ENCODE data around the gene HTT. TPM values are rescaled to one million over a fixed set of nuclear protein-coding genes. Genes with fewer than 3 reads are reported as not detected.

Gene HTT
- total RNA-seq, 3 donors from 2014 or later = 50.5 to 59.3 (median 51.5) TPM

DNA sequence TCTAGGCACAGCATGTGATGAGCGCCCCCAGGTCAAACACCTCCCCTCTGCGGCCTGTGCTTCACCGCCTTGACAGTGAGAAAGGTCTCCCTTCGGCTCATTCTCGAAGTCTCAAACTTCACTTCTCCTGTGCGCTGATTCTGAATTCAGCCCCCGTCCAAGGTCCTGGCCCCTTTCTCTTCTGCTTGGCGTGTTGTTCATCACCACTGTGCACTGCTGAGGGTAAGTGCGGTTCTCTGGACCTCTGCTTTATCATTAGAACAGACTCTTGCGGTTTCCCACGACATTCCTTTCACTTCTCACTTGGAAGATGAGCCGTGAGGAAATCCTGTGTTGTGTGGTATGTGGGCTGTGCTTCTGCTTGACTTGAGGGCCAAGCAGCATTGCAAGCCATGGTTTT, 12.0 kb upstream of the HTT start:
- peaks cover 2% of the 10 kb centered on the region for H3K36me3 Mint-ChIP-seq (ENCODE audit: insufficient read depth)
- H3K27me3 Mint-ChIP-seq (ENCODE audit: low read depth) = peaks cover 2% of the 10 kb centered on the region
- ATAC-seq = no peak
- H3K9me3 Mint-ChIP-seq = peaks cover 5% of the 10 kb centered on the region
- H3K4me1 Mint-ChIP-seq (ENCODE audit: low read depth) = no peaks in the 10 kb centered on the region
- DNase-seq = no peak
- no peak overlapping the region for H3K4me3 Mint-ChIP-seq

DNA sequence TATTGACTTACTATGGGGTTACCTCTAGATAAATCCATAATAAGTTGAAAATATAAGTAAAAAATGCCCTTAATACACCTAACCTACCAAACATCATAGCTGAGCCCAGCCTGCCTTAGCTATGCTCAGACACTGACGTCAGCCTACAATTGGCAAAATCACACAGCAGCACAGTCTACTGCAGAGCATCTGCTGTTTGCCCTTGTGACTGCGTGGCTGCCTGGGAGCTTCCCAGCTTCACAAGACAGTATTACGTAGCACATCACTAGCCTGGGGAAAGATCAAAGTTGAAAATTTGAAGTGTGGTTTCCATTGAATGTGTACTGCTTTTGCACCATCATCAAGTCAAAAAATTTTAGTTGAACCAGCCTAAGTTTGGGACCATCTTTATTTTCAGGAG, 8.9 kb upstream of the HTT start:
- Mint-ChIP-seq H3K4me1 (ENCODE audit: low read depth) (no peaks in the 10 kb centered on the region), H3K36me3 (ENCODE audit: insufficient read depth) (peaks cover 2% of the 10 kb centered on the region), H3K27me3 (ENCODE audit: low read depth) (peaks cover 2% of the 10 kb centered on the region), H3K4me3 (no peak overlapping the region), H3K9me3 (peaks cover 5% of the 10 kb centered on the region)
- no peak for ATAC-seq
- no peak for DNase-seq

DNA sequence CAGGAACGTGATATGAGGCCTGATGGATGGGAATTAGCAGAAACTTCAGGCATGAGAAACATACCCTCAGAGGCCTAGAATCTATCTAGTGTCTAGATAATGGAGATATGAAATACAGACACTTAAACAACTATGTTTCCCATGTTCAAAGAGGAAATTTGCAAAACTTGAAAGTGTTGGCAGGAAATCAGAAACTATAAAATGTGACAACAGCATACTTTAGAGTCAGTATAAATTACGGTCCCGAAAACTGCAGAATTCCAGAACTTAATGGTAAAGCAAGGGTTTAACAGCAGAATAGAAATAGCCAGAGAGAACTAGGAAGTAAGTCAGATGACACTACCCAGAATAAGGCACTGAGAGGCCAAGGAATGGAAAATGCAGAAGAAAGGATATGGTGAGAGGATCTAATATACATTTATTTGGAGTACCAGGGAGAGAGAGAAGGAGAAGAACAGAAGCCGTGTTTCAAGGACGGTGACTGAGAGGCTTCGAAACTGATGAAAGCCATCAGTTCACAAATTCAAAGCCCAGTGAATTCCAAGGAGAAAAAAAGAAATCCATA, 7.6 kb upstream of the HTT start:
- no peaks in the 10 kb centered on the region for H3K27me3 Mint-ChIP-seq (ENCODE audit: low read depth)
- ATAC-seq (no peak), DNase-seq (no peak)
- H3K9me3 Mint-ChIP-seq = peaks cover 5% of the 10 kb centered on the region
- no peak overlapping the region for H3K4me3 Mint-ChIP-seq
- H3K36me3 Mint-ChIP-seq (ENCODE audit: insufficient read depth) = peaks cover 2% of the 10 kb centered on the region
- no peaks in the 10 kb centered on the region for H3K4me1 Mint-ChIP-seq (ENCODE audit: low read depth)

DNA sequence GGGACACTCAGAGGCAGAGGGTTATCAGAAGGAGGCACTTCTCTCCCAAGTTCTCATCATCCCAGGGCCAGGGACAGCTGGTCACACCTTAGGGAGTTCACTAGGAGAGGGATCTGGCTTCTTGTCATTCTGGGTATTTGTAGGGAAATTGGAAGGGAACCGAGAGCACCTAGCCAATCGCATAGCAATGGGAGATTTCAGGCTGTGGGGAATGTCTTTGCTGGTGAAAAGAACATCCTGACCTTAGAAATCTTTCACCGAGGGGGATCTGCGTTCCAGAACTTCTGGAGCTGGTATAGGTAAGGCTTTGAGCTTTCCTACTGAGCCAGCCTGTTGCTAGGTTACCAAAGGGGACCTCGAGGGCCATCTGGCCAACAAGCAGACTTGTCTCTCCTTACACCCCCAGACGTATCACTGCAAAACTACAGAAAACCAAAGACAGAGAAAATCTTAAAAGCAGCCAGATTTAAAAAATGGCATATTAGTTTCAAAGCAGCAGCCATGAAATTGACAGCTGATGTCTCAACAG, 6.9 kb upstream of the HTT start:
- H3K4me3 Mint-ChIP-seq = no peak overlapping the region
- ATAC-seq = no peak
- H3K9me3 Mint-ChIP-seq = peaks cover 5% of the 10 kb centered on the region
- no peaks in the 10 kb centered on the region for H3K27me3 Mint-ChIP-seq (ENCODE audit: low read depth)
- peaks cover 2% of the 10 kb centered on the region for H3K36me3 Mint-ChIP-seq (ENCODE audit: insufficient read depth)
- no peaks in the 10 kb centered on the region for H3K4me1 Mint-ChIP-seq (ENCODE audit: low read depth)
- no peak for DNase-seq

DNA sequence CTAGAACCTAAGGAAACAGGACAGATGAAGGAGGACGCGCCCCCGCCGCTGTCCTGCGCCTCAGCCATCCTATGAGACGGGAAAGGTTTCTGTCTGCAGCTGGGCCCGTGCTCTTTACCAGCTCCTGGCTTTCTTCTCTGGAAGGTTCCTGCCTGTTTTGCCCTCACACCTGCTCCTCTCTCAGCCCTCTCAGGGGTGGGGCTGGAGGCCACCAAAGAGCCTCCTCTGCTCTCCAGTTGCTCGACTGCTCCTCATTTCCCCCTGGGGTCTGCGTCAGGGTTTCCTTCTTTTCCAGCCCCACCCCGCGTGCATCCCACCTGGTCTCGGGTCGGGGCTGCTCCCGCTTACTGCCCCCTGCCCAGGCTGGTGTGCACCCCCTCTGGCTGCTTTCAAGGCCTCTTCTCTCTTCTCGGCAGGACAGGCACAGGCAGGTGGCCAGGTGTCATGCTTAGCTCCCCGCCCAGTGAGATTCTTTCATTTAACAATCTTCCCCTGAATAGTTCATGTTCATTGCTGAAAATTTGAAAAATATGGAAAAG, 4.8 kb upstream of the HTT start:
- Mint-ChIP-seq H3K9me3 (peaks cover 5% of the 10 kb centered on the region), H3K4me3 (no peak overlapping the region), H3K4me1 (ENCODE audit: low read depth) (no peaks in the 10 kb centered on the region), H3K27me3 (ENCODE audit: low read depth) (no peaks in the 10 kb centered on the region), H3K36me3 (ENCODE audit: insufficient read depth) (peaks cover 2% of the 10 kb centered on the region)
- DNase-seq = no peak
- no peak for ATAC-seq

DNA sequence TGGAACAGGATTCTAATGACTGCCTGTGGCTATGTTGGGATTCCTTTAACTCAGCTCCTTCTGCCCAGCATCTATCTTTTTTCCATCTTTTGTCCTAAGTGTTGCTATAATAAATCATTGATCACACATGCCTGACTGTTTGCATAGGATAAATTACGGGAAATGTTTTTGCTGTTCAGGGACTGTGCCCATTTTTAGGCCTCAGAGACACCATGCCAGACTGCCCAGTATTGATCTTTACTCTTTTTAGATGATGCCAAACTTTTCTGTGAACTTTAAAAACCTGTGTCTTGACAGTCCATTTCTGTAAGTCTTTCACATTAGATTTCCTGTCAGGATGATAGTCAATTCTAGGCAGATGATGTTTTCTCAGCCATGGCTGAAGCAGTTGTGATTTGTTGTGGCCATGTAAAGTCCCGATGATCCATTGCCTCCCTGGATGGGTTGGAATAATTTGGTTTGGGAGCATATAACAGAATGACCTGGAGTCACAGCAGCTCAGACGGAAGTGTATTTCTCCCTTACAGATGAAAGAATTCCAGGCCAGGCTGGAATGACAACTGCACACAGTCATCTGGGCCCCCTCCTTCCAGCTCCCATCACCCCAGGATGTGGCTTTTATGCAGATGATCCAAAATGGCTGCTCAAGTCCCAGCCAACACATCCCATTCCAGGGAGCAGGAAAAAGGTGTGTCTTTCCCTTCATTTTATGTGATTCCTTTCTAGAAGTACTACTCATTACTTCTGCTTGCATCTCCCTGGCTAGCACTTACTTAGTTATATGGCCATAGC, 3.6 kb upstream of the HTT start:
- no peak overlapping the region for H3K4me3 Mint-ChIP-seq
- ATAC-seq (no peak), DNase-seq (no peak)
- peaks cover 7% of the 10 kb centered on the region for H3K4me1 Mint-ChIP-seq (ENCODE audit: low read depth)
- H3K9me3 Mint-ChIP-seq = peaks cover 5% of the 10 kb centered on the region
- peaks cover 2% of the 10 kb centered on the region for H3K36me3 Mint-ChIP-seq (ENCODE audit: insufficient read depth)
- no peaks in the 10 kb centered on the region for H3K27me3 Mint-ChIP-seq (ENCODE audit: low read depth)

DNA sequence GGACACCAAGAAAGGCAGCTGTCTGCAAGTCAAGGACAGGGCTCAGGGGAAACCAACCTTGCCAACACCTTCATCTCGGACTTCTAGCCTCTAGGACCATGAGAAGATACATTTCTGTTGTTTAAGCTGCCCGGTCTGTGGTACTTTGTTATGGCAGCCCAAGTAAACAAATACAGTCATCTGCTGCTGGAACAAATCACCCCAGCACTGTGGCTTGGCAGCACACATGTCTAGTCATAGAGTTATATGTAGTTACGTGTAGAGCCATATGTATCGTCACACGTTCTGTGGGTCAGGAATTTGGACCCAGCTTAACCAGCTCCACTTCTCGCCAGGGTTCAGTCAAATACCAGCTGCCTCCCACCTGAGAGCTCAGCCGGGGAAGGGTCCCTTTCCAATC, 2.7 kb upstream of the HTT start:
- DNase-seq = no peak
- Mint-ChIP-seq H3K4me1 (ENCODE audit: low read depth) (peaks cover 14% of the 10 kb centered on the region), H3K27me3 (ENCODE audit: low read depth) (no peaks in the 10 kb centered on the region), H3K36me3 (ENCODE audit: insufficient read depth) (no peaks in the 10 kb centered on the region), H3K9me3 (peaks cover under 1% of the 10 kb centered on the region), H3K4me3 (no peak overlapping the region)
- ATAC-seq = no peak

DNA sequence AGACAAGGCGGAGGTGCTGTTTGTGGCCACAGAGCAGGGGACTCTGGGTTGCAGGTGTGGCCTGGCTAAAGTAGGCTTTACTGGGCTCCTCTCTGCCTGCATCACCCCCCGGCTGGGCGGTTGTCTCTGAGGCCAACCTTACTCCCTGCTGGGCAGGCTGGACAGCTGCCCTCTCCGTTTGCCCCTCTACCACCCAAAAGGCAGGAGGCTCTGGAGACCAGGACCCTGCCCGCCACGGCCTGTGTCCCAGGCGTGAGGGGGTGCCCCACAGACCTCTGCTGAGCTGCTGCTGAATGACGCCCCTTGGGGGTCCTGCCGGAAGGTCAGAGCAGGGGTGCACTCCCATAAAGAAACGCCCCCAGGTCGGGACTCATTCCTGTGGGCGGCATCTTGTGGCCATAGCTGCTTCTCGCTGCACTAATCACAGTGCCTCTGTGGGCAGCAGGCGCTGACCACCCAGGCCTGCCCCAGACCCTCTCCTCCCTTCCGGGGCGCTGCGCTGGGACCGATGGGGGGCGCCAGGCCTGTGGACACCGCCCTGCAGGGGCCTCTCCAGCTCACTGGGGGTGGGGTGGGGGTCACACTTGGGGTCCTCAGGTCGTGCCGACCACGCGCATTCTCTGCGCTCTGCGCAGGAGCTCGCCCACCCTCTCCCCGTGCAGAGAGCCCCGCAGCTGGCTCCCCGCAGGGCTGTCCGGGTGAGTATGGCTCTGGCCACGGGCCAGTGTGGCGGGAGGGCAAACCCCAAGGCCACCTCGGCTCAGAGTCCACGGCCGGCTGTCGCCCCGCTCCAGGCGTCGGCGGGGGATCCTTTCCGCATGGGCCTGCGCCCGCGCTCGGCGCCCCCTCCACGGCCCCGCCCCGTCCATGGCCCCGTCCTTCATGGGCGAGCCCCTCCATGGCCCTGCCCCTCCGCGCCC, 1.1 kb upstream of the HTT start:
- peak; percentile 17 for DNase-seq
- Mint-ChIP-seq H3K9me3 (no peaks in the 10 kb centered on the region), H3K27me3 (ENCODE audit: low read depth) (no peaks in the 10 kb centered on the region), H3K36me3 (ENCODE audit: insufficient read depth) (no peaks in the 10 kb centered on the region), H3K4me1 (ENCODE audit: low read depth) (peaks cover 20% of the 10 kb centered on the region), H3K4me3 (peak overlapping the region; percentile 24)
- peak; percentile 55 to 57 for ATAC-seq

DNA sequence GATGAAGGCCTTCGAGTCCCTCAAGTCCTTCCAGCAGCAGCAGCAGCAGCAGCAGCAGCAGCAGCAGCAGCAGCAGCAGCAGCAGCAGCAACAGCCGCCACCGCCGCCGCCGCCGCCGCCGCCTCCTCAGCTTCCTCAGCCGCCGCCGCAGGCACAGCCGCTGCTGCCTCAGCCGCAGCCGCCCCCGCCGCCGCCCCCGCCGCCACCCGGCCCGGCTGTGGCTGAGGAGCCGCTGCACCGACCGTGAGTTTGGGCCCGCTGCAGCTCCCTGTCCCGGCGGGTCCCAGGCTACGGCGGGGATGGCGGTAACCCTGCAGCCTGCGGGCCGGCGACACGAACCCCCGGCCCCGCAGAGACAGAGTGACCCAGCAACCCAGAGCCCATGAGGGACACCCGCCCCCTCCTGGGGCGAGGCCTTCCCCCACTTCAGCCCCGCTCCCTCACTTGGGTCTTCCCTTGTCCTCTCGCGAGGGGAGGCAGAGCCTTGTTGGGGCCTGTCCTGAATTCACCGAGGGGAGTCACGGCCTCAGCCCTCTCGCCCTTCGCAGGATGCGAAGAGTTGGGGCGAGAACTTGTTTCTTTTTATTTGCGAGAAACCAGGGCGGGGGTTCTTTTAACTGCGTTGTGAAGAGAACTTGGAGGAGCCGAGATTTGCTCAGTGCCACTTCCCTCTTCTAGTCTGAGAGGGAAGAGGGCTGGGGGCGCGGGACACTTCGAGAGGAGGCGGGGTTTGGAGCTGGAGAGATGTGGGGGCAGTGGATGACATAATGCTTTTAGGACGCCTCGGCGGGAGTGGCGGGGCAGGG, 568 bp downstream of the HTT start:
- ATAC-seq = peak; percentile 7 to 19
- Mint-ChIP-seq H3K9me3 (no peaks in the 10 kb centered on the region), H3K36me3 (ENCODE audit: insufficient read depth) (peaks cover 9% of the 10 kb centered on the region)

DNA sequence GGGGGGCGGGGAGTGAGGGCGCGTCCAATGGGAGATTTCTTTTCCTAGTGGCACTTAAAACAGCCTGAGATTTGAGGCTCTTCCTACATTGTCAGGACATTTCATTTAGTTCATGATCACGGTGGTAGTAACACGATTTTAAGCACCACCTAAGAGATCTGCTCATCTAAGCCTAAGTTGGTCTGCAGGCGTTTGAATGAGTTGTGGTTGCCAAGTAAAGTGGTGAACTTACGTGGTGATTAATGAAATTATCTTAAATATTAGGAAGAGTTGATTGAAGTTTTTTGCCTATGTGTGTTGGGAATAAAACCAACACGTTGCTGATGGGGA, 1.1 kb downstream of the HTT start:
- Mint-ChIP-seq H3K4me3 (peak overlapping the region; percentile 89), H3K9me3 (no peaks in the 10 kb centered on the region), H3K36me3 (ENCODE audit: insufficient read depth) (peaks cover 9% of the 10 kb centered on the region), H3K4me1 (ENCODE audit: low read depth) (peaks cover 32% of the 10 kb centered on the region), H3K27me3 (ENCODE audit: low read depth) (no peaks in the 10 kb centered on the region)
- DNase-seq (no peak), ATAC-seq (no peak)

More for the DNA sequence above, 568 bp downstream of the HTT start:
- peaks cover 28% of the 10 kb centered on the region for H3K4me1 Mint-ChIP-seq (ENCODE audit: low read depth)
- peak overlapping the region; percentile 89 for H3K4me3 Mint-ChIP-seq
- H3K27me3 Mint-ChIP-seq (ENCODE audit: low read depth) = no peaks in the 10 kb centered on the region
- peak; percentile 37 for DNase-seq

DNA sequence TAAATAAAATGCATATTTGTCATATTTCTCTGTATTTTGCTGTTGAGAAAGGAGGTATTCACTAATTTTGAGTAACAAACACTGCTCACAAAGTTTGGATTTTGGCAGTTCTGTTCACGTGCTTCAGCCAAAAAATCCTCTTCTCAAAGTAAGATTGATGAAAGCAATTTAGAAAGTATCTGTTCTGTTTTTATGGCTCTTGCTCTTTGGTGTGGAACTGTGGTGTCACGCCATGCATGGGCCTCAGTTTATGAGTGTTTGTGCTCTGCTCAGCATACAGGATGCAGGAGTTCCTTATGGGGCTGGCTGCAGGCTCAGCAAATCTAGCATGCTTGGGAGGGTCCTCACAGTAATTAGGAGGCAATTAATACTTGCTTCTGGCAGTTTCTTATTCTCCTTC, 3.3 kb downstream of the HTT start:
- H3K36me3 Mint-ChIP-seq (ENCODE audit: insufficient read depth) = peaks cover 9% of the 10 kb centered on the region
- H3K4me1 Mint-ChIP-seq (ENCODE audit: low read depth) = peaks cover 47% of the 10 kb centered on the region
- DNase-seq (no peak), ATAC-seq (no peak)
- no peaks in the 10 kb centered on the region for H3K27me3 Mint-ChIP-seq (ENCODE audit: low read depth)
- H3K4me3 Mint-ChIP-seq = no peak overlapping the region
- no peaks in the 10 kb centered on the region for H3K9me3 Mint-ChIP-seq

DNA sequence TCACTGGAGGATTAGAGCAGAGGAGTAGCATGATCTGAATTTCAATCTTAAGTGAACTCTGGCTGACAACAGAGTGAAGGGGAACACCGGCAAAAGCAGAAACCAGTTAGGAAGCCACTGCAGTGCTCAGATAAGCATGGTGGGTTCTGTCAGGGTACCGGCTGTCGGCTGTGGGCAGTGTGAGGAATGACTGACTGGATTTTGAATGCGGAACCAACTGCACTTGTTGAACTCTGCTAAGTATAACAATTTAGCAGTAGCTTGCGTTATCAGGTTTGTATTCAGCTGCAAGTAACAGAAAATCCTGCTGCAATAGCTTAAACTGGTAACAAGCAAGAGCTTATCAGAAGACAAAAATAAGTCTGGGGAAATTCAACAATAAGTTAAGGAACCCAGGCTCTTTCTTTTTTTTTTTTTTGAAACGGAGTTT, 5.2 kb downstream of the HTT start:
- H3K9me3 Mint-ChIP-seq = no peaks in the 10 kb centered on the region
- peak overlapping the region; percentile 11 for H3K4me3 Mint-ChIP-seq
- no peak for ATAC-seq

DNA sequence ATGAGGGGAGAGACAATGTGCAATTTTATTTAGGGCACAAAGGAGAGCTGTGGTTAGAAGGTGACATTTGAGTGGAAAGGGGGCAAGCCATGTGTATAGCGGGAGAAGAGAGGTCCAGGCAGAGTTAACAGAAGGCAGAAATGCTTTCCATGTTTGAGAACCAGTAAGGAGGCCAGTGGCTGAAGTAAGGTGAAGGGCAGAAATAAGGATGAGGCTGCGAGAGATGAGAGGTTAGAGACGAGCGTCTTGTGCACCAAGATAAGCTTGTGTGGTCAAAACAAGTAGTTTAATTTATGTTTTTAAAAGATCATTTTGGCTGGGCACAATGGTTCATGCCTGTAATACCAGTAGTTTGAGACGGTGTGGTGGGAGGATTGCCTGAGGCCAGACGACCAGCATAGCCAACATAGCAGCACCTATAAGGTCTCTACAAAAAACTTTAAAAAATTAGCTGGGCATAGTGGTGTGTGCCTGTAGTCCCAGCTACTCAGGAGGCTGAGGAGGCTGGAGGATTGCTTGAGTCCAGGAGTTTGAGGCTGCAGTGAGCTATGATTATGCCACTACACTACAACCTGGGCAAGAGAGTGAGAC, 8.5 kb downstream of the HTT start:
- peaks cover 21% of the 10 kb centered on the region for H3K36me3 Mint-ChIP-seq (ENCODE audit: insufficient read depth)
- H3K4me1 Mint-ChIP-seq (ENCODE audit: low read depth) = peaks cover 56% of the 10 kb centered on the region
- no peak for ATAC-seq
- H3K4me3 Mint-ChIP-seq = no peak overlapping the region
- no peak for DNase-seq
- H3K27me3 Mint-ChIP-seq (ENCODE audit: low read depth) = no peaks in the 10 kb centered on the region
- no peaks in the 10 kb centered on the region for H3K9me3 Mint-ChIP-seq

More for the DNA sequence above, 5.2 kb downstream of the HTT start:
- Mint-ChIP-seq H3K27me3 (ENCODE audit: low read depth) (no peaks in the 10 kb centered on the region), H3K4me1 (ENCODE audit: low read depth) (peaks cover 57% of the 10 kb centered on the region), H3K36me3 (ENCODE audit: insufficient read depth) (peaks cover 12% of the 10 kb centered on the region)
- DNase-seq = no peak
